Activated CD4-positive, alpha-beta T cell treated with anti-CD3 and anti-CD28 coated beads, Interleukin-2, amount 10 ng/mL, durations not matched to agents 24 days and 14 days (primary cell): Measurements from ENCODE around the gene SLC39A13. TPM values are rescaled to one million over a fixed set of nuclear protein-coding genes. Genes with fewer than 3 reads are reported as not detected.

ENCODE experiments used
- DNase-seq: peaks from one replicate; pipeline ENCODE4 v3.0.0; 2022
- H3K27ac Mint-ChIP-seq: one replicate; pipeline ENCODE4 v1.8.0; 2022; ENCODE audit warnings: mild to moderate bottlenecking, mixed read lengths
- H3K27me3 Mint-ChIP-seq: one replicate; pipeline ENCODE4 v1.8.0; 2022; ENCODE audit warnings: mixed read lengths
- H3K36me3 Mint-ChIP-seq: one replicate; pipeline ENCODE4 v1.8.0; 2022; ENCODE audit warnings: low read depth, mild to moderate bottlenecking, mixed read lengths
- H3K4me1 Mint-ChIP-seq: one replicate; pipeline ENCODE4 v1.8.0; 2021; ENCODE audit warnings: mixed read lengths
- H3K4me3 Mint-ChIP-seq: one replicate; pipeline ENCODE4 v1.8.0; 2022; ENCODE audit warnings: mild to moderate bottlenecking, moderate library complexity, mixed read lengths
- H3K9me3 Mint-ChIP-seq: one replicate; pipeline ENCODE4 v1.8.0; 2021; ENCODE audit warnings: mixed read lengths
- intact Hi-C: fragments of 100-400 bp; cut with micrococcal nuclease; formaldehyde crosslinking; loops from one replicate; pipeline ENCODE4 v1.15.1; 2023
- total RNA-seq: library from RNA; stranded (reverse); gene quantifications from 2 replicates; pipeline ENCODE4 v1.2.3, GENCODE V29; 2022

The SLC39A13 gene
- total RNA-seq, 1 donor from 2014 or later: 13.3 TPM

- intact Hi-C loops: no loop called here
- DNase-seq: no peak
- Mint-ChIP-seq H3K4me3 (no peak overlapping the region), H3K36me3 (no peaks in the 10 kb centered on the region), H3K27ac (no peak overlapping the region), H3K4me1 (peaks cover 9% of the 10 kb centered on the region), H3K27me3 (no peaks in the 10 kb centered on the region), H3K9me3 (no peaks in the 10 kb centered on the region)
Measured at GRCh38 chr11:47376525-47377371, 31.6 kb upstream of the SLC39A13 start.

DNA sequence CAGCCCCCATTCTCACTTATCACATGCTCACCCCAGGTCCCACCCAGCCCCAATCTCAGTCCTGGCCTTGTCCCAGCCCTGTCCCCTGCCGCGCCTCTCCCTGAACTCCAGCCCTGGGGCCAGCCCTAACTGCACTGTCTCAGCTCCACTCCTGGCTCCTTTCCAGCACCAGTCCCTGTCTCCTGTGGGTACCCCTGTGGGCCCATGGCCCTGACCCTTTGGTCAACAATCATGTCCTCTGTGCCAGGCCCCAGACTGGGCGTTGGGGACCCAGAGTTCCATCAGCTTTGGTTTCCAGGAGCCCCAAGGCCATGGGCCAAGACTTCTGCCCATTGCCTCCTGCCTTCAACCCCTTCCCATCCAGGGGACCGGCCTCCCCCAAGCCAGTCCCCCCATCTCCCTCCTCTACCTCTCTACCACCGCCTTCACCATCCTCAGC is 30.8 kb upstream of the SLC39A13 start:
- Mint-ChIP-seq H3K27ac (no peak overlapping the region), H3K9me3 (no peaks in the 10 kb centered on the region), H3K36me3 (no peaks in the 10 kb centered on the region), H3K4me1 (peaks cover 12% of the 10 kb centered on the region), H3K27me3 (no peaks in the 10 kb centered on the region), H3K4me3 (no peak overlapping the region)
- intact Hi-C loops: no loop called here
- no peak for DNase-seq

GRCh38 chr11:47378010-47378835 is 30.2 kb upstream of the SLC39A13 start, which contains the start of gene SPI1:
SPI1 (minus strand) TSS chr11:47378547; CDS start chr11:47378353, 194 bp downstream.
- H3K9me3 Mint-ChIP-seq: no peaks in the 10 kb centered on the region
- intact Hi-C loops: no loop called here
- no peak for DNase-seq
- H3K27ac Mint-ChIP-seq: no peak within 1 kb of the TSS
- peaks cover 12% of the 10 kb centered on the region for H3K4me1 Mint-ChIP-seq
- H3K36me3 Mint-ChIP-seq: no peaks in the 10 kb centered on the region
- no peaks in the 10 kb centered on the region for H3K27me3 Mint-ChIP-seq
- H3K4me3 Mint-ChIP-seq: no peak within 1 kb of the TSS

DNA sequence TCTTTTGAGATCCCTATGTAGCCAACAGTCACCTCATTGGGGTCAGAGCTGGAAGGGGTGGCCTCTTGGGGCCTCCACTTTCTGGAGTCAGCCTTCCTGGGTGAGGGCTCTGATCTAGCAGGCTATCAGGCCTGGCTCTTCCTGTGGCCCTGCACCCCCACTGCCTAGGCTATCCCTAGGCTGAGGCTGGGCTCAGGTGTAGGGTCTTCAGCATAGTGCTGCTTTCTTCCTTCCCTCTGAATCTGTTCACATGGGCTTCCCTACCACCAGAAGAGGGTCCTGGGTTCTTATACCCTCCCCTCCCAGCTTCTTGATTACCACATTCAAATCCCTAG is 29.6 kb upstream of the SLC39A13 start:
- no peak for DNase-seq
- H3K27me3 Mint-ChIP-seq: no peaks in the 10 kb centered on the region
- H3K27ac Mint-ChIP-seq: no peak overlapping the region
- no peaks in the 10 kb centered on the region for H3K9me3 Mint-ChIP-seq
- no peak overlapping the region for H3K4me3 Mint-ChIP-seq
- peaks cover 12% of the 10 kb centered on the region for H3K4me1 Mint-ChIP-seq
- H3K36me3 Mint-ChIP-seq: no peaks in the 10 kb centered on the region
- intact Hi-C loops: no loop called here

GRCh38 chr11:47379317-47379716 is 29.1 kb upstream of the SLC39A13 start:
- Mint-ChIP-seq H3K27me3 (no peaks in the 10 kb centered on the region), H3K4me1 (peaks cover 10% of the 10 kb centered on the region), H3K36me3 (no peaks in the 10 kb centered on the region), H3K27ac (no peak overlapping the region), H3K9me3 (no peaks in the 10 kb centered on the region), H3K4me3 (no peak overlapping the region)
- DNase-seq: no peak
- intact Hi-C loops: no loop called here

GRCh38 chr11:47380078-47380477 is 28.3 kb upstream of the SLC39A13 start:
- Mint-ChIP-seq H3K9me3 (no peaks in the 10 kb centered on the region), H3K27ac (no peak overlapping the region), H3K27me3 (no peaks in the 10 kb centered on the region), H3K4me3 (no peak overlapping the region), H3K4me1 (peaks cover 6% of the 10 kb centered on the region), H3K36me3 (no peaks in the 10 kb centered on the region)
- intact Hi-C loops: no loop called here
- DNase-seq: no peak

DNA sequence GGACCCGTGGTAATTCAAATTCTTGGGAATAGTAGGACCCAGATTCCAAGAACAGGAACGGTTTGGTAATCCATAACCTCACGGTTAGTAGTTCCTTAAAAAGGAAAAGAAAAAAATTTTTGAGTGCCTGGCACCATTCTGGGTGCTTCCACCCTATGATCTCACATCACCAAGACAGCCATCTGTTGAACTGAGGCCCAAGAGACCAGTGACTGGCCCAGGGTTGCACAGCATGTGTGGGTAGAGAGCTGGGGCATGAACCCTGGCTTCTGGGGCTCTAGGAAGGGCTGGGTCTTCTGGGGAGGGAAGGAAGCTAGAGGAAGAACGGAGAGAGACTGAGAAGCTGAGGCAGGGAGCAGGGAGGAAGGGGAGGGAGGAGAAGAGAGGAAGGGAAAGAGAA is 25.3 kb upstream of the SLC39A13 start:
- intact Hi-C loops: no loop called here
- DNase-seq: no peak
- Mint-ChIP-seq H3K9me3 (no peaks in the 10 kb centered on the region), H3K27ac (no peak overlapping the region), H3K36me3 (no peaks in the 10 kb centered on the region), H3K4me3 (no peak overlapping the region), H3K27me3 (no peaks in the 10 kb centered on the region), H3K4me1 (peaks cover 3% of the 10 kb centered on the region)

- no peak for DNase-seq
- no peak overlapping the region for H3K27ac Mint-ChIP-seq
- no peak overlapping the region for H3K4me3 Mint-ChIP-seq
- intact Hi-C loops: no loop called here
- no peaks in the 10 kb centered on the region for H3K27me3 Mint-ChIP-seq
- H3K4me1 Mint-ChIP-seq: peaks cover 4% of the 10 kb centered on the region
- H3K9me3 Mint-ChIP-seq: no peaks in the 10 kb centered on the region
- H3K36me3 Mint-ChIP-seq: no peaks in the 10 kb centered on the region
Measured at GRCh38 chr11:47384498-47384897, 23.9 kb upstream of the SLC39A13 start.

GRCh38 chr11:47387944-47388696 is 20.3 kb upstream of the SLC39A13 start:
- Mint-ChIP-seq H3K4me1 (peaks cover 10% of the 10 kb centered on the region), H3K4me3 (no peak overlapping the region), H3K27ac (no peak overlapping the region), H3K9me3 (no peaks in the 10 kb centered on the region), H3K27me3 (no peaks in the 10 kb centered on the region), H3K36me3 (no peaks in the 10 kb centered on the region)
- intact Hi-C loops: no loop called here
- no peak for DNase-seq

GRCh38 chr11:47388697-47389576 is 19.5 kb upstream of the SLC39A13 start:
- Mint-ChIP-seq H3K9me3 (no peaks in the 10 kb centered on the region), H3K4me1 (peaks cover 10% of the 10 kb centered on the region), H3K4me3 (no peak overlapping the region), H3K27ac (no peak overlapping the region), H3K36me3 (no peaks in the 10 kb centered on the region), H3K27me3 (no peaks in the 10 kb centered on the region)
- DNase-seq: no peak
- intact Hi-C loops: no loop called here

DNA sequence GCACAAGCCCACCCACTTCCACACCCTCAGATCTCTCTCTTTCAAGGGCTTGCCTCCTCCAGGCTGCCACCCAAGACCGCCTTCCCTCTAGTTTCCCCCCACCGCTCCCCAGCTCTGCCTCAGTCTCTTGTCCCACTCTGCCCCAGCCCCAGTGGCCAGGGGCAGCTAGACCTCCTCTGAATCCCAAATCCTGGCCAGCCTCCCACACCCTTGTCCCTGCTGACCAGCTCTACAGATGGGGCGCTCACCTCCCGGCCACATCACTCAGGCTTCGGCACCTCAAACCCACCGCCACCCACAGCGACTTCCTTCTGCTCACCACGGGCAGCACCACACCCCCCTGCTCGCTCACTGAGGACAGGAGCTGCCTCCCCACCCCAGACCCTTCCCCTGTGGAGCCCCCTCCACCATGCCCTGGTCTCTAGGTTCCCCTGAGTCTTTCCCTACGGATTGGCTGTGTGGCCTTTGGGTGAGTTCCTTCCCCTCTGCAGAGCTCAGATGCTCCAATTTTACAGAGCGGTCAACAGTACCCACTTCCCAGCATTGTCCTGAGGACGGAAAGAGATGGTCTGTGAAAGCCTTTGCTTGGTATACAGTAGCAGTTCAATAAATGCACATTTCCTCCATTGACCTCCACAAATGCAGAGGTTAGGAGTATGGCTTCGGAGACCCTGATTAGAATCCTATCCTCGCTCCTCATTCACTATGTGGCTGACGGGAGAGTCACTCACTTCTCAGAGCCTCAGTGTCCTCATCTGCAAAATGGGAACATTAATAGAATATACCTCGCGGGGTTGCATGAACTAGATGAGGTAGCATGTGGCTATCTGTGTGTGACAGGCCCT is 18.6 kb upstream of the SLC39A13 start:
- Mint-ChIP-seq H3K27me3 (no peaks in the 10 kb centered on the region), H3K4me3 (no peak overlapping the region), H3K36me3 (no peaks in the 10 kb centered on the region), H3K27ac (no peak overlapping the region), H3K9me3 (no peaks in the 10 kb centered on the region), H3K4me1 (peaks cover 14% of the 10 kb centered on the region)
- intact Hi-C loops: no loop called here
- no peak for DNase-seq

DNA sequence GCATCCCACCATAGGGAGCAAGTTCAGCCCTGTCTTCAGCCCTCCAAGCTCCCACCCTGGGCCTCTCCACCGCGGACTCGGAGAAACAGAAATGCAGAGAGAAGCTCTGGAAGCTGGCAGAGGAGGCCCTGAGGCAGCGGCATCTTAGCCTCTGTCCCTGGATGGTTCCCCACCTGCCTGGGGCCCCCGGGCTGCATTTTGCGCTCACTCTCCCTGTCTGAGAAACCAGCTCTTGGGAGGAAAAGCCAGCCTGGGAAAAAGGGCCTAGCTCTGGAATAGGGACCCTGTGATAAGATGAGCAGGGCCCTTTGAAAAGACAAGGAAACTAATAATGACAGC is 18.0 kb upstream of the SLC39A13 start:
- no peak overlapping the region for H3K27ac Mint-ChIP-seq
- H3K27me3 Mint-ChIP-seq: no peaks in the 10 kb centered on the region
- intact Hi-C loops: no loop called here
- no peaks in the 10 kb centered on the region for H3K9me3 Mint-ChIP-seq
- peaks cover 15% of the 10 kb centered on the region for H3K4me1 Mint-ChIP-seq
- no peaks in the 10 kb centered on the region for H3K36me3 Mint-ChIP-seq
- no peak for DNase-seq
- no peak overlapping the region for H3K4me3 Mint-ChIP-seq
